Measurements from ENCODE around the gene ACTN3. TPM values are rescaled to one million over a fixed set of nuclear protein-coding genes. Genes with fewer than 3 reads are reported as not detected.

ACTN3 gene
- total and polyA plus RNA-seq, 9 donors: 0.11 to 0.28 (median 0.23) TPM; not detected in 3

- TF ChIP-seq CTCF (IDR thresholded peaks at IDR 0.05) (peak; percentile 29 to 84 (median 79)), POLR2A (IDR thresholded peaks at IDR 0.05) (peak; percentile 96), EP300 (IDR thresholded peaks at IDR 0.05) (no peak)
- Histone ChIP-seq H3K4me3 (peak within 1 kb of the TSS; percentile 63), H3K9me3 (no peaks in the 10 kb centered on the region), H3K27me3 (no peaks in the 10 kb centered on the region), H3K4me1 (ENCODE audit: insufficient read depth) (peaks cover 14% of the 10 kb centered on the region), H3K27ac (peak within 1 kb of the TSS; percentile 45 to 82), H3K36me3 (no peaks in the 10 kb centered on the region)
- DNase-seq: peak; percentile 98 to 99 (median 99)
- 10 to 16% (median 11%) methylated on average over 59 to 68 of the region's 68 CpGs for WGBS, 3 donors
- intact Hi-C loops (cut with DNase I): loop anchor here in 2 of 4 donors (1.0 to 10.0 kb wide), 2 partner anchors 21 to 82 kb away; partner anchors contain the start of gene RBM4B (in 1 of the 2)
Measured at GRCh38 chr11:66592457-66593302, 46.0 kb downstream of the ACTN3 start, which contains the start of the genes CCDC87 and CCS. TSS of gene CCDC87 (minus strand) at chr11:66593063. CDS start at chr11:66593015, 48 bp downstream. TSS of gene CCS (plus strand) at chr11:66593185. CDS start at chr11:66593262, 77 bp downstream.

- Histone ChIP-seq H3K36me3 (no peaks in the 10 kb centered on the region), H3K27ac (peak overlapping the region; percentile 45 to 82), H3K4me1 (ENCODE audit: insufficient read depth) (peaks cover 14% of the 10 kb centered on the region), H3K9me3 (no peaks in the 10 kb centered on the region), H3K4me3 (peak overlapping the region; percentile 63), H3K27me3 (no peaks in the 10 kb centered on the region)
- peak in 2 of 5 donors; percentile 28 to 30 for DNase-seq
- intact Hi-C loops (cut with DNase I): loop anchor here in 1 of 4 donors (10.0 kb wide), 1 partner anchor 82 kb away; the partner anchor contains the start of gene RBM4B
- TF ChIP-seq POLR2A (IDR thresholded peaks at IDR 0.05): no peak
- WGBS, 3 donors: 6 to 9% (median 6%) methylated on average over 12 of the region's 12 CpGs
Measured at GRCh38 chr11:66593303-66593635, 46.6 kb downstream of the ACTN3 start.

GRCh38 chr11:66593650-66594049 lies 46.9 kb downstream of the ACTN3 start:
- no peak for DNase-seq
- no peaks in the 10 kb centered on the region for H3K27me3 ChIP-seq
- peak overlapping the region; percentile 45 to 82 for H3K27ac ChIP-seq
- TF ChIP-seq EP300 (IDR thresholded peaks at IDR 0.05) (no peak), POLR2A (IDR thresholded peaks at IDR 0.05) (no peak), CTCF (IDR thresholded peaks at IDR 0.05) (no peak)
- no peaks in the 10 kb centered on the region for H3K36me3 ChIP-seq
- H3K9me3 ChIP-seq: no peaks in the 10 kb centered on the region
- WGBS, 3 donors: 59 to 73% (median 64%) methylated on average over 7 of the region's 7 CpGs
- peak overlapping the region; percentile 63 for H3K4me3 ChIP-seq
- intact Hi-C loops (cut with DNase I): loop anchor here in 1 of 4 donors (10.0 kb wide), 1 partner anchor 81 kb away; the partner anchor contains the start of gene RBM4B
- peaks cover 14% of the 10 kb centered on the region for H3K4me1 ChIP-seq (ENCODE audit: insufficient read depth)

GRCh38 chr11:66595245-66595904 lies 48.7 kb downstream of the ACTN3 start:
- intact Hi-C loops (cut with DNase I): loop anchor here in 1 of 4 donors (10.0 kb wide), 1 partner anchor 79 kb away; the partner anchor contains the start of gene RBM4B
- DNase-seq: peak; percentile 51 to 75 (median 71)
- no peaks in the 10 kb centered on the region for H3K36me3 ChIP-seq
- WGBS, 3 donors: 3 to 16% (median 10%) methylated on average over 5 of the region's 5 CpGs
- no peak overlapping the region for H3K4me3 ChIP-seq
- no peaks in the 10 kb centered on the region for H3K9me3 ChIP-seq
- peak overlapping the region in 1 of 2 donors; percentile 51 for H3K27ac ChIP-seq
- TF ChIP-seq CTCF (IDR thresholded peaks at IDR 0.05) (no peak), POLR2A (IDR thresholded peaks at IDR 0.05) (no peak), EP300 (IDR thresholded peaks at IDR 0.05) (no peak)
- no peaks in the 10 kb centered on the region for H3K27me3 ChIP-seq
- H3K4me1 ChIP-seq (ENCODE audit: insufficient read depth): peaks cover 14% of the 10 kb centered on the region
